ENCODE data around the gene CDKN2B-AS1.

CDKN2B-AS1 gene

GRCh38 chr9:22131817-22132216 is 137.2 kb downstream of the CDKN2B-AS1 start:
- TF ChIP-seq ZNF610 (tag by site-specific recombination; IDR thresholded peaks at IDR 0.05; ENCODE audit: borderline replicate concordance) (no peak), BCL6B (tag by site-specific recombination; IDR thresholded peaks at IDR 0.05) (no peak), ZNF114 (tag by site-specific recombination; IDR thresholded peaks at IDR 0.05) (no peak), ZNF280C (tag by site-specific recombination; IDR thresholded peaks at IDR 0.05) (no peak)
- H3K4me3 ChIP-seq (ENCODE audit: low read depth, low read length): no peak overlapping the region
- ChIA-PET CTCF (interaction anchor here (0.9 to 4.5 kb wide), 3 partner anchors 10 to 318 kb away, joined by 3 to 27 read pairs (median 4); no protein-coding TSS in a partner anchor), POLR2A (interaction anchor here (0.7 to 2.3 kb wide), 2 partner anchors 123 to 264 kb away, joined by 3 to 9 read pairs; partner anchors contain the start of gene CDKN2B)
- peaks cover 7% of the 10 kb centered on the region; the same call in 1 of the 2 replicates for H3K4me1 ChIP-seq (ENCODE audit: control insufficient read depth, insufficient read depth, low read length)
- H3K9me3 ChIP-seq (ENCODE audit: control insufficient read depth, insufficient read depth, low read depth, low read length): no peaks in the 10 kb centered on the region
- H3K27ac ChIP-seq (ENCODE audit: extremely low read depth, low read depth, low read length): no peak overlapping the region
- no peaks in the 10 kb centered on the region for H3K36me3 ChIP-seq (ENCODE audit: control insufficient read depth in 2 of 2, insufficient read depth in 1 of 2, low read length in 2 of 2)

- TF ChIP-seq IKZF3 (tag by site-specific recombination; IDR thresholded peaks at IDR 0.05) (no peak), ZSCAN30 (tag by site-specific recombination; IDR thresholded peaks at IDR 0.05) (no peak), ZNF362 (tag by site-specific recombination; IDR thresholded peaks at IDR 0.05) (no peak), ZNF501 (tag by site-specific recombination; IDR thresholded peaks at IDR 0.05) (no peak), ZNF610 (tag by site-specific recombination; IDR thresholded peaks at IDR 0.05; ENCODE audit: borderline replicate concordance) (no peak), ZNF239 (tag by site-specific recombination; IDR thresholded peaks at IDR 0.05) (no peak)
- H3K4me3 ChIP-seq (ENCODE audit: low read depth, low read length): no peak overlapping the region
- H3K27ac ChIP-seq (ENCODE audit: extremely low read depth, low read depth, low read length): no peak overlapping the region
- peaks cover 3% of the 10 kb centered on the region; the same call in 1 of the 2 replicates for H3K4me1 ChIP-seq (ENCODE audit: control insufficient read depth, insufficient read depth, low read length)
- ChIA-PET CTCF (interaction anchor here (0.6 to 1.4 kb wide), 5 partner anchors 15 to 847 kb away, joined by 3 to 7 read pairs (median 3); no protein-coding TSS in a partner anchor), POLR2A (interaction anchor here (0.8 kb wide), 1 partner anchor 125 kb away, joined by 4 read pairs; the partner anchor contains the start of gene CDKN2B)
- H3K9me3 ChIP-seq (ENCODE audit: control insufficient read depth, insufficient read depth, low read depth, low read length): no peaks in the 10 kb centered on the region
- H3K36me3 ChIP-seq (ENCODE audit: control insufficient read depth in 2 of 2, insufficient read depth in 1 of 2, low read length in 2 of 2): no peaks in the 10 kb centered on the region
Measured at GRCh38 chr9:22134390-22134789, 139.8 kb downstream of the CDKN2B-AS1 start.

- POLR2A ChIA-PET: interaction anchor here (0.6 to 1.0 kb wide), 3 partner anchors 102 to 1452 kb away, joined by 5 to 6 read pairs (median 5); partner anchors contain the start of gene CDKN2B
- Histone ChIP-seq H3K9me3 (ENCODE audit: control insufficient read depth, insufficient read depth, low read depth, low read length) (no peaks in the 10 kb centered on the region), H3K4me3 (ENCODE audit: low read depth, low read length) (no peak overlapping the region), H3K36me3 (ENCODE audit: control insufficient read depth in 2 of 2, insufficient read depth in 1 of 2, low read length in 2 of 2) (no peaks in the 10 kb centered on the region), H3K4me1 (ENCODE audit: control insufficient read depth, insufficient read depth, low read length) (peaks cover 2% of the 10 kb centered on the region; the same call in 1 of the 2 replicates), H3K27ac (ENCODE audit: extremely low read depth, low read depth, low read length) (no peak overlapping the region)
- no peak for TF ChIP-seq ZNF140 (tag by site-specific recombination; IDR thresholded peaks at IDR 0.05)
- no peak for TF ChIP-seq ZNF146 (tag by site-specific recombination; IDR thresholded peaks at IDR 0.05)
- no peak for TF ChIP-seq YY2 (tag by site-specific recombination; IDR thresholded peaks at IDR 0.05)
- TF ChIP-seq ZNF707 (tag by site-specific recombination; IDR thresholded peaks at IDR 0.05): no peak
- TF ChIP-seq ZNF600 (tag by site-specific recombination; IDR thresholded peaks at IDR 0.05): no peak
- no peak for TF ChIP-seq ZNF350 (tag by site-specific recombination; IDR thresholded peaks at IDR 0.05)
- TF ChIP-seq ZNF555 (tag by site-specific recombination; conservative IDR thresholded peaks at IDR 0.05): no peak
- no peak for TF ChIP-seq ZNF664 (tag by site-specific recombination; IDR thresholded peaks at IDR 0.05)
- TF ChIP-seq ZNF114 (tag by site-specific recombination; IDR thresholded peaks at IDR 0.05): no peak
- no peak for TF ChIP-seq FEZF1 (tag by site-specific recombination; IDR thresholded peaks at IDR 0.05)
- TF ChIP-seq ZNF747 (tag by site-specific recombination; IDR thresholded peaks at IDR 0.05): no peak
- no peak for TF ChIP-seq ZFP69B (tag by site-specific recombination; IDR thresholded peaks at IDR 0.05)
- no peak for TF ChIP-seq ZFP37 (tag by site-specific recombination; IDR thresholded peaks at IDR 0.05)
- no peak for TF ChIP-seq REPIN1 (tag by site-specific recombination; IDR thresholded peaks at IDR 0.05; ENCODE audit: low read depth)
- TF ChIP-seq ZNF837 (tag by site-specific recombination; IDR thresholded peaks at IDR 0.05): no peak
- CTCF ChIA-PET: interaction anchor here (0.6 to 1.9 kb wide), 5 partner anchors 10 to 322 kb away, joined by 3 to 6 read pairs (median 3); no protein-coding TSS in a partner anchor
Measured at GRCh38 chr9:22136461-22137096, 142.0 kb downstream of the CDKN2B-AS1 start.
